ENCODE data around the gene TSPAN9. TPM values are rescaled to one million over a fixed set of nuclear protein-coding genes. Genes with fewer than 3 reads are reported as not detected.

The TSPAN9 gene
- total and polyA plus RNA-seq, 4 donors: 7.1 to 50.6 (median 35.5) TPM

DNA sequence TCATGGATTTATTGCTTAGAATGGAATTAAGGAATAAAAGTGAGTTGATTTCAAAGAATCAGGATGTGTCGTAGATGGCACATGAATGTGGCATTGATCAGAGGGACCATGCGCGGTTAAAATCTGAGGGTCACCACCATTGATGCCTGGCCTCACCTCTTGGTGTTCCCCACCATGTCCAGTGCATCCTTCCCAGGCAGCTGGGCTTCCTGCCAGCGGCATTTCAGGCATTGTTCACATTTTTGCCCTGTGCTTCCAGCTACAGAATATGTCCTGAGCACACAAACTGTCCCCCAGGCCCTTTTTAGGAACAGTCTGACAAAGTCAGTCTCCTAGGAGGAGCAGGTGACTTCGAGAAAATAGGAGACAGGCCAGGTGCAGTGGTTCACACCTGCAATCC, 42.0 kb upstream of the TSPAN9 start:
- 70 to 78% methylated on average over 5 of the region's 5 CpGs for WGBS, 2 donors
- Histone ChIP-seq H3K9me3 (ENCODE audit: control insufficient read depth, low read length) (no peaks in the 10 kb centered on the region), H3K4me1 (ENCODE audit: control insufficient read depth in 1 of 2, insufficient read depth in 2 of 2, low read length in 2 of 2) (no peaks in the 10 kb centered on the region), H3K36me3 (ENCODE audit: control insufficient read depth in 1 of 2, insufficient read depth in 2 of 2, low read length in 1 of 2) (peaks cover 2 to 4% of the 10 kb centered on the region in 2 donors), H3K27me3 (ENCODE audit: control insufficient read depth in 1 of 2, insufficient read depth in 2 of 2, low read length in 1 of 2) (no peaks in the 10 kb centered on the region), H3K4me3 (ENCODE audit: low read length in 2 of 2) (no peak overlapping the region), H3K27ac (ENCODE audit: low read depth in 1 of 2, low read length in 2 of 2) (no peak overlapping the region)
- DNase-seq (peak; percentile 18 to 47), ATAC-seq (ENCODE audit: low FRiP score) (no peak)
- intact Hi-C loops (cut with DNase I): loop anchor here (5.0 to 10.0 kb wide), 3 partner anchors 150 to 183 kb away; partner anchors contain the start of gene TEX52 (in 1 of the 2)

DNA sequence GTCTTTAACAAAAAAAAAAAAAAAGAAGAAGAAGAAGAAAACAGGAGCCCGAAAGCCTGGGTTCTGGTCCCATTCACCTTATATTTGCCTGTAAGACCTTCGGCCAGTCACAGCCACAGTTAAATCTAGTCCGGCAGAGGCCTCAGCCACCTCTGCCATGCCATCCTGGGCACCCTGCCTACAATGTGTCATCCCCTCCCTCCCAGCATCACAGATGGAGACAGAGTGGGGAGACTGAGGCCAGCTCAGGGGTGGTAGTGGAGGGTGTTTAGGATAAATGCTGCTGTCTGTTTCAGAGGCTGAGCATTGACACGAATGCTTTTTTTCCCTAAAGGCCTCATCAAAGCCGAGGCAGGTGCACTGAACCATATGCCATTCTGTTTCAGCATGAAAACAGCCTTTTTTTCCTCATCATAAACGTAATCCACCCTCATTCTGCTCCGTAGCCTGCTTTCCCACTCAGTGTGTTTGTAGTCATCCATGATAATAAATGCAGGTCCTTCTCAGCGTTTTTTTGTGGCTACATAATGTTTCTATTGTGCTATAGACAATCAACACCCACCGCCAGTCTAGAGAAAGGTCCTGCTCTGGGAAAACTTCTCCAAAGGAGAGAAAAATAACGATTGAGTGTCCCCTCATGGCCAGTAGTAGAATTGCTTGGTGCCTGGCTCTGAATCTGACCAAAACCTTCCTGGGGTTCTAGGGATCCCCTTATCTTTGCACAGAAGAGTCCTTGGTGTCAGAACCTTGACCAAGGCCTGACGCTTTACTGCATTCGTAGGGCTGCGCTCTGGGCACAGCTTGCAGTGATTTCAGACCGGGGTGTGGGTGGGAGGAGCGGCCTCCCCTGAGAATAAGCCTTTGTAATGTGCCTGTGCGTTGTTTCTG, 41.1 kb upstream of the TSPAN9 start:
- Histone ChIP-seq H3K4me1 (ENCODE audit: control insufficient read depth in 1 of 2, insufficient read depth in 2 of 2, low read length in 2 of 2) (no peaks in the 10 kb centered on the region), H3K36me3 (ENCODE audit: control insufficient read depth in 1 of 2, insufficient read depth in 2 of 2, low read length in 1 of 2) (peaks cover 2 to 4% of the 10 kb centered on the region in 2 donors), H3K4me3 (ENCODE audit: low read length in 2 of 2) (no peak overlapping the region), H3K27ac (ENCODE audit: low read depth in 1 of 2, low read length in 2 of 2) (no peak overlapping the region), H3K27me3 (ENCODE audit: control insufficient read depth in 1 of 2, insufficient read depth in 2 of 2, low read length in 1 of 2) (no peaks in the 10 kb centered on the region), H3K9me3 (ENCODE audit: control insufficient read depth, low read length) (no peaks in the 10 kb centered on the region)
- 82 to 84% methylated on average over 16 of the region's 16 CpGs for WGBS, 2 donors
- DNase-seq (peak in 1 of 2 donors; percentile 9), ATAC-seq (ENCODE audit: low FRiP score) (no peak)
- intact Hi-C loops (cut with DNase I): loop anchor here (5.0 to 10.0 kb wide), 3 partner anchors 151 to 184 kb away; partner anchors contain the start of gene TEX52 (in 1 of the 2)

DNA sequence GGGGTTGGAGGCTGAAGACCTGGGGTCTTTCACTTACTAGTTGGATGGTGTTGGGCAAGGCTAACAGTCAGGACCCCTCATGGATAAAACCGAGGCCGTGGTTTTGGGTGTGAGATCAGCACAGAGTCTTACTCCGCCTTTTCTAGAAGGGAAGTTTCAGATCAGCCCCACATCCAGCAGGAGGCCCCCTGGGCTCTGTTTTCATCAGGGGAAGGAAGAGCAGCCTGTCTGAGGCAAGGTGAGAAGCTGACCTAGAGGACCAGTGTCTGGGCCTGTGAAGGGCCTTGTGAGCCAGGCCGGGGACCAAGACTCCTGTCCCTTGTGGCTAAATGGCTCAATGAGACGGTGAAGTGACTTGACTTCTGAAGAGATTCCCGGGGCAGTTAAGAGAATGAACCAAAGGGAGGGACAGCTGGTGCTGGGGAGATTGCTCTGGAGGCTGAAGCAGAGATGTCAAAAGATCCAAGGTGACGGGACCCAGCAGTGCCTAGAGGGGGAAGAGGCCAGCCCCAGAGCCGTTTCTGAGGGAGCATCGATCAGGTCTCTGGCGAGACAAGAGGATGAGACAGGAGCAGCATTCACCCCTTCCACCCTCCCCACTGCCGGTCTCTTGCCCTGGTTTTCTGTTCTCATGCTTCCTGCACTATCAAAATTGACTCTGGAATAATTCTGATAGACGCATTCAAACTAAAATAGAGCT, 40.1 kb upstream of the TSPAN9 start:
- Histone ChIP-seq H3K4me1 (ENCODE audit: control insufficient read depth in 1 of 2, insufficient read depth in 2 of 2, low read length in 2 of 2) (no peaks in the 10 kb centered on the region), H3K27ac (ENCODE audit: low read depth in 1 of 2, low read length in 2 of 2) (no peak overlapping the region), H3K36me3 (ENCODE audit: control insufficient read depth in 1 of 2, insufficient read depth in 2 of 2, low read length in 1 of 2) (peaks cover 2 to 4% of the 10 kb centered on the region in 2 donors), H3K27me3 (ENCODE audit: control insufficient read depth in 1 of 2, insufficient read depth in 2 of 2, low read length in 1 of 2) (no peaks in the 10 kb centered on the region), H3K9me3 (ENCODE audit: control insufficient read depth, low read length) (no peaks in the 10 kb centered on the region), H3K4me3 (ENCODE audit: low read length in 2 of 2) (no peak overlapping the region)
- 87 to 91% methylated on average over 12 of the region's 12 CpGs for WGBS, 2 donors
- ATAC-seq (ENCODE audit: low FRiP score): no peak
- peak in 1 of 2 donors; percentile 28 for DNase-seq
- intact Hi-C loops (cut with DNase I): loop anchor here (5.0 to 10.0 kb wide), 3 partner anchors 152 to 185 kb away; partner anchors contain the start of gene TEX52 (in 1 of the 2)

DNA sequence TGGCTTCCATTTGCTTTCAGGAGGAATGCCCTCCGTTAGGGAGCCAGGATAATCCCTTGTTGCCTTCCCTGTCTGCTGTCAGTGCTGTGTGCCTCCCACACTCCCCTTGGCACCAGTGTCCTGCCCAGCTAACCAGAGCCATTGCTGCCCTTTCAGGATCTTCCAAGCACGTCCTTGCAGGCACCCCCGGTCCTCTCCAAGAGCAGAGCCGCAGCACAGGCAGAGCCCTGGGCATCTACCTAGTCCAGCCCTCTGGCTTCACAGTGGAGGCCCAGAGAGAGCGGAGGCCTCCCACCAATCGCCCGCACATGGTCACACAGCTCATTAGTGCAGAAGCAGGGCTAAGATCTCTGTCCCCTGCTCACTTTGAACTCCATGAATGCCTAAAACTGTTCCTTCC, 39.0 kb upstream of the TSPAN9 start:
- intact Hi-C loops (cut with DNase I): loop anchor here (5.0 to 10.0 kb wide), 3 partner anchors 153 to 186 kb away; partner anchors contain the start of gene TEX52 (in 1 of the 2)

DNA sequence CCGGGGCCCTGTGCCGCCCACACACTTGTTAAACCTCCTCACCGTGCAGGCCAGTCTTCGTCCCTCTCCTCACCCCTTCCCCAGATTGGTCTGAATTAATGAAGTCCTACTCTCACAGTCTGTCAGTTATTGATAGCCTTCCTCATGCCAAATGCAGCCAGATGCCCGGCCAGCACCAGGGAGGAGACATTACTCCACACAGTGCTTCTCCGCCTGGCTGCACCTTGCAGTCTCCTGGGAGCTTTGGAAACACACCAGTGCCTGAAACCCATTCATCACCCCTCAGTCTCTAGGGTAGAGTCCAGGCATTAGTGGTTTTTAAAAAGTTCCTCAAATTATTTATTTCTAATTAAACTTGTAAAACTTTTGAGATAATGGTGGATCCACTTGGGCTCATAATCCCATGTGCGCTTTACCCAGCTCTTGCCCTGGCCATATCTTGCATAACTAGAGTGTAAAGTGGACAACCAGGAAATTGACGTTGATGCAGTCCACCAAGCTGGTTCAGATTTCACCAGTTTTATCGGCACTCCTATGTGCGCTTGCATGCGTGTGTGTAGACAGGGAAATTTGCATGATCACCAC, 38.2 kb upstream of the TSPAN9 start:
- Histone ChIP-seq H3K36me3 (ENCODE audit: control insufficient read depth in 1 of 2, insufficient read depth in 2 of 2, low read length in 1 of 2) (peaks cover 2 to 4% of the 10 kb centered on the region in 2 donors), H3K27me3 (ENCODE audit: control insufficient read depth in 1 of 2, insufficient read depth in 2 of 2, low read length in 1 of 2) (no peaks in the 10 kb centered on the region), H3K9me3 (ENCODE audit: control insufficient read depth, low read length) (no peaks in the 10 kb centered on the region), H3K27ac (ENCODE audit: low read depth in 1 of 2, low read length in 2 of 2) (no peak overlapping the region), H3K4me1 (ENCODE audit: control insufficient read depth in 1 of 2, insufficient read depth in 2 of 2, low read length in 2 of 2) (no peaks in the 10 kb centered on the region), H3K4me3 (ENCODE audit: low read length in 2 of 2) (no peak overlapping the region)
- intact Hi-C loops (cut with DNase I): loop anchor here (5.0 to 10.0 kb wide), 3 partner anchors 154 to 187 kb away; partner anchors contain the start of gene TEX52 (in 1 of the 2)
- DNase-seq (no peak), ATAC-seq (ENCODE audit: low FRiP score) (no peak)
- 89 to 90% methylated on average over 11 of the region's 11 CpGs for WGBS, 2 donors

More for the DNA sequence above, 39.0 kb upstream of the TSPAN9 start:
- DNase-seq: no peak
- WGBS, 2 donors: 86% methylated on average over 7 of the region's 7 CpGs
- H3K36me3 ChIP-seq (ENCODE audit: control insufficient read depth in 1 of 2, insufficient read depth in 2 of 2, low read length in 1 of 2): peaks cover 2 to 4% of the 10 kb centered on the region in 2 donors
- ATAC-seq (ENCODE audit: low FRiP score): no peak
- H3K9me3 ChIP-seq (ENCODE audit: control insufficient read depth, low read length): no peaks in the 10 kb centered on the region
- H3K27me3 ChIP-seq (ENCODE audit: control insufficient read depth in 1 of 2, insufficient read depth in 2 of 2, low read length in 1 of 2): no peaks in the 10 kb centered on the region
- H3K27ac ChIP-seq (ENCODE audit: low read depth in 1 of 2, low read length in 2 of 2): no peak overlapping the region
- no peaks in the 10 kb centered on the region for H3K4me1 ChIP-seq (ENCODE audit: control insufficient read depth in 1 of 2, insufficient read depth in 2 of 2, low read length in 2 of 2)
- no peak overlapping the region for H3K4me3 ChIP-seq (ENCODE audit: low read length in 2 of 2)

DNA sequence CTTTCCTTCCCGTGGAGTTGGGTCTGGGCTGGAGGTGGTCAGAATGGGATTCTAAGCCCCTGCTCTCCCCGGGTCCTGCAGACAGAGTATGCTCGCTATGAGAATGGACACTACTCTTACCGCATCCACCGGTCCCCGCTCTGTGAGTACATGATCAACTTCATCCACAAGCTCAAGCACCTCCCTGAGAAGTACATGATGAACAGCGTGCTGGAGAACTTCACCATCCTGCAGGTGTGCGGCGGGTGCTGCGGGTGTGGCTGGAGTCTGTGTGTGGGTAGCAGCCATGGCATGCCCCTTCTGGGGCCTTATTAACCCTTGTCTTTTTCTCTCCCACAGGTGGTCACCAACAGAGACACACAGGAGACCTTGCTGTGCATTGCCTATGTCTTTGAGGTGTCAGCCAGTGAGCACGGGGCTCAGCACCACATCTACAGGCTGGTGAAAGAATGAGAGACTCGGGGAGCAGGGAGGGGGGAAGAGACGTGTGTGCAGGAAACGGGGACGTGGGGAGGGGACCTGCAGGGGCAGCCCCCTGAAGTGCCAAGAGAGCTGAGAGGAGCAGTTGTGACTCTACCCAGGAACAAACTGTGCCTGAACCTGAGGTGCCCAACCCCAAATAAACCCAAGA, 37.0 kb upstream of the TSPAN9 start:
- intact Hi-C loops (cut with DNase I): loop anchor here in 1 of 2 donors (5.0 kb wide), 1 partner anchor 78 kb away; no protein-coding TSS in a partner anchor
- ATAC-seq (ENCODE audit: low FRiP score) (no peak), DNase-seq (peak in 1 of 2 donors; percentile 48)
- H3K27ac ChIP-seq (ENCODE audit: low read depth in 1 of 2, low read length in 2 of 2): no peak overlapping the region
- no peak overlapping the region for H3K4me3 ChIP-seq (ENCODE audit: low read length in 2 of 2)
- peaks cover 2 to 4% of the 10 kb centered on the region in 2 donors for H3K36me3 ChIP-seq (ENCODE audit: control insufficient read depth in 1 of 2, insufficient read depth in 2 of 2, low read length in 1 of 2)
- WGBS, 2 donors: 93 to 95% methylated on average over 15 of the region's 15 CpGs
- H3K4me1 ChIP-seq (ENCODE audit: control insufficient read depth in 1 of 2, insufficient read depth in 2 of 2, low read length in 2 of 2): no peaks in the 10 kb centered on the region
- no peaks in the 10 kb centered on the region for H3K9me3 ChIP-seq (ENCODE audit: control insufficient read depth, low read length)
- no peaks in the 10 kb centered on the region for H3K27me3 ChIP-seq (ENCODE audit: control insufficient read depth in 1 of 2, insufficient read depth in 2 of 2, low read length in 1 of 2)

DNA sequence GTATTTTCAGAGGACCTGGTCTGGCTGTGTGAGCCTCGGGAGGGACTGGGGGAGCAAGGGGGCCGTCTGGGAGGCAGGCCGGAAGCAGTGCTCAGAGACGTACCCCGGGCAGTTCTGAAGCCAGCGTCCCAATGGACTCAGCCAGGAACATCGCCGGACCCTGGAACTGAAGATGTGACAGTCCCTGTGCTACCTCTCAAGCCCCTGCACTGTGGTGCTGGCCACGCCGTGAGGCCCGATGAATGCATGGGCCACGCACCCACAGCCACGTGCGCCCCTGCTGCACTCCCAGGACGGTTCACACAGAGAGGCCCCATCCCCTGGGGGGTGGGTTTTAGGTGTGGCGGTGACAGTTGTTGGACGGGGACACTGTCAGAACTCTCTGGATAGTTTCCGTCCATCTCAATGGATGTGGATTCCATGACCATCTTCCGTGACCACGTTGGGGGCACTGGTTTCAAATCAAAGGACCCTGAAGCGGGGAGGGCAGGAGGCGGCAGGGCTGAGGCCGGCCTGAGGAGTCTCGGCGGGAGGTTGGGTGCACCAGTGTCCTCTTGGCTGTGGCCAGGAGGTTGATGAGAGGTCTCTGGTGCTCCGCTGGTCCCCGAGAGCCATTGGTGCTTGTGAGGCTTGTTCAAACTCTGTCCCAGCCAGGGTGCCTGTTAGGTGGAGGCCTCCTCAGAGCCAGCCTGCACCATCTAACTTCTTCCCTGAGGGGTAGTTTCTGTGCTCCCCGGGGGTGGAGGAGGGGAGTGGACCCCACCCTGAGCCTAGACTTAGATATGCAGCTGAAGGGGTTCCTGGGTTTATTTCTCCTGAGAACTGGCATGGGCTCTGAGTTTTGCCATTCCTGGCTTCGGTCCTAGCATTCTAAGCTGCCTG, 36.3 kb upstream of the TSPAN9 start:
- 86 to 88% methylated on average over 29 of the region's 29 CpGs for WGBS, 2 donors
- Histone ChIP-seq H3K9me3 (ENCODE audit: control insufficient read depth, low read length) (no peaks in the 10 kb centered on the region), H3K4me3 (ENCODE audit: low read length in 2 of 2) (no peak overlapping the region), H3K4me1 (ENCODE audit: control insufficient read depth in 1 of 2, insufficient read depth in 2 of 2, low read length in 2 of 2) (no peaks in the 10 kb centered on the region), H3K36me3 (ENCODE audit: control insufficient read depth in 1 of 2, insufficient read depth in 2 of 2, low read length in 1 of 2) (peaks cover 2 to 4% of the 10 kb centered on the region in 2 donors), H3K27me3 (ENCODE audit: control insufficient read depth in 1 of 2, insufficient read depth in 2 of 2, low read length in 1 of 2) (no peaks in the 10 kb centered on the region), H3K27ac (ENCODE audit: low read depth in 1 of 2, low read length in 2 of 2) (no peak overlapping the region)
- DNase-seq: peak in 1 of 2 donors; percentile 70
- no peak for ATAC-seq (ENCODE audit: low FRiP score)
- intact Hi-C loops (cut with DNase I): loop anchor here in 1 of 2 donors (5.0 kb wide), 1 partner anchor 79 kb away; no protein-coding TSS in a partner anchor

Measured in aorta (tissue), 5 donors.